ENCODE results near the gene UNC45B.
"Not testable (repeated sequence)": the region's sequence is repeated elsewhere in the genome, so short reads cannot be mapped to it uniquely, and the experiment has no call there.

- not testable (repeated sequence) for TF ChIP-seq EP300 (IDR thresholded peaks at IDR 0.05; ENCODE audit: borderline replicate concordance in 1 of 2, low read depth in 1 of 2, low read length in 1 of 2); GABPA (IDR thresholded peaks at IDR 0.05; ENCODE audit: low read depth); POLR2AphosphoS5 (IDR thresholded peaks at IDR 0.05; ENCODE audit: low read depth, low read length); RCOR1 (IDR thresholded peaks at IDR 0.05; ENCODE audit: low read length); EZH2phosphoT487 (IDR thresholded peaks at IDR 0.05; ENCODE audit: borderline replicate concordance, low read depth); ZBTB33 (IDR thresholded peaks at IDR 0.05; ENCODE audit: borderline replicate concordance, low read depth); GATA2 (CRISPR knock-in tag; IDR thresholded peaks at IDR 0.05)
- TF ChIP-seq, protein P1, sequence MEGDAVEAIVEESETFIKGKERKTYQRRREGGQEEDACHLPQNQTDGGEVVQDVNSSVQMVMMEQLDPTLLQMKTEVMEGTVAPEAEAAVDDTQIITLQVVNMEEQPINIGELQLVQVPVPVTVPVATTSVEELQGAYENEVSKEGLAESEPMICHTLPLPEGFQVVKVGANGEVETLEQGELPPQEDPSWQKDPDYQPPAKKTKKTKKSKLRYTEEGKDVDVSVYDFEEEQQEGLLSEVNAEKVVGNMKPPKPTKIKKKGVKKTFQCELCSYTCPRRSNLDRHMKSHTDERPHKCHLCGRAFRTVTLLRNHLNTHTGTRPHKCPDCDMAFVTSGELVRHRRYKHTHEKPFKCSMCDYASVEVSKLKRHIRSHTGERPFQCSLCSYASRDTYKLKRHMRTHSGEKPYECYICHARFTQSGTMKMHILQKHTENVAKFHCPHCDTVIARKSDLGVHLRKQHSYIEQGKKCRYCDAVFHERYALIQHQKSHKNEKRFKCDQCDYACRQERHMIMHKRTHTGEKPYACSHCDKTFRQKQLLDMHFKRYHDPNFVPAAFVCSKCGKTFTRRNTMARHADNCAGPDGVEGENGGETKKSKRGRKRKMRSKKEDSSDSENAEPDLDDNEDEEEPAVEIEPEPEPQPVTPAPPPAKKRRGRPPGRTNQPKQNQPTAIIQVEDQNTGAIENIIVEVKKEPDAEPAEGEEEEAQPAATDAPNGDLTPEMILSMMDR (IDR thresholded peaks at IDR 0.05): not testable (repeated sequence)
- TF ChIP-seq, protein P2, sequence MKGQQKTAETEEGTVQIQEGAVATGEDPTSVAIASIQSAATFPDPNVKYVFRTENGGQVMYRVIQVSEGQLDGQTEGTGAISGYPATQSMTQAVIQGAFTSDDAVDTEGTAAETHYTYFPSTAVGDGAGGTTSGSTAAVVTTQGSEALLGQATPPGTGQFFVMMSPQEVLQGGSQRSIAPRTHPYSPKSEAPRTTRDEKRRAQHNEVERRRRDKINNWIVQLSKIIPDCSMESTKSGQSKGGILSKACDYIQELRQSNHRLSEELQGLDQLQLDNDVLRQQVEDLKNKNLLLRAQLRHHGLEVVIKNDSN (IDR thresholded peaks at IDR 0.05; ENCODE audit: borderline replicate concordance, low read depth): not testable (repeated sequence)
- TF ChIP-seq, protein P3, sequence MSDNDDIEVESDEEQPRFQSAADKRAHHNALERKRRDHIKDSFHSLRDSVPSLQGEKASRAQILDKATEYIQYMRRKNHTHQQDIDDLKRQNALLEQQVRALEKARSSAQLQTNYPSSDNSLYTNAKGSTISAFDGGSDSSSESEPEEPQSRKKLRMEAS (IDR thresholded peaks at IDR 0.05; ENCODE audit: low read depth): not testable (repeated sequence)
These were observed 24.7 kb downstream of the UNC45B start for GRCh38 chr17:35172321-35172720.
